Caco-2 (cell line): ENCODE measurements around the gene UBALD2. TPM values are rescaled to one million over a fixed set of nuclear protein-coding genes. Genes with fewer than 3 reads are reported as not detected.

Source experiments
- BruUV-seq: library from RNA; stranded (reverse); fragments of 400-500 nt; replicated peaks from 2 replicates; lab custom pipeline; 2021; lab: Mats Ljungman, UMichigan
- CTCF ChIA-PET: fragments of 300-600 bp; sonication (Branson Sonifier 250); formaldehyde crosslinking; loops from one replicate; lab custom pipeline; 2022; ENCODE audit warnings: antibody characterized with exemption; lab: Charles Lee
- POLR2A ChIA-PET: fragments of 300-600 bp; sonication (Branson Sonifier 250); formaldehyde crosslinking; loops from one replicate; lab custom pipeline; 2022; ENCODE audit warnings: antibody characterized with exemption; lab: Charles Lee
- DNase-seq, 2 experiments: peaks; one replicate each; pipeline versions ENCODE4 v3.0.0 to v3.0.0-alpha.2; 2020 to 2022
- H3K27me3 ChIP-seq: replicated peaks from 2 replicates; pipeline ENCODE4 v1.6.0; 2011; ENCODE audit warnings: low read length; ENCODE audit not compliant: control insufficient read depth, insufficient read depth
- H3K36me3 ChIP-seq: 2 replicates; pipeline ENCODE4 v1.5.1; 2011; ENCODE audit warnings: low read length; ENCODE audit not compliant: control insufficient read depth, insufficient read depth
- H3K4me1 ChIP-seq: fragments of 250-450 bp; sonication (Bioruptor Pico); 2 replicates; pipeline ENCODE4 v1.5.1; 2020; ENCODE audit warnings: mild to moderate bottlenecking
- H3K4me3 ChIP-seq: 2 replicates; pipeline ENCODE4 v1.5.1; 2011; ENCODE audit warnings: low read depth, mild to moderate bottlenecking, control low read depth, low read length
- H3K9me3 ChIP-seq: fragments of 250-450 bp; sonication (Bioruptor Pico); 2 replicates; pipeline ENCODE4 v1.5.1; 2020; ENCODE audit warnings: mild to moderate bottlenecking, moderate library complexity
- H3K27ac Mint-ChIP-seq: one replicate; pipeline ENCODE4 v1.8.0; 2022; ENCODE audit warnings: mixed read lengths; ENCODE audit not compliant: unreplicated experiment
- H3K27me3 Mint-ChIP-seq: one replicate; pipeline ENCODE4 v1.8.0; 2022; ENCODE audit warnings: mixed read lengths; ENCODE audit not compliant: insufficient read depth, unreplicated experiment
- H3K36me3 Mint-ChIP-seq: one replicate; pipeline ENCODE4 v1.8.0; 2022; ENCODE audit warnings: mild to moderate bottlenecking, mixed read lengths; ENCODE audit not compliant: insufficient read depth, unreplicated experiment
- H3K4me1 Mint-ChIP-seq: one replicate; pipeline ENCODE4 v1.8.0; 2022; ENCODE audit warnings: low read depth, mixed read lengths; ENCODE audit not compliant: unreplicated experiment
- H3K4me3 Mint-ChIP-seq: one replicate; pipeline ENCODE4 v1.8.0; 2022; ENCODE audit warnings: mild to moderate bottlenecking, moderate library complexity, mixed read lengths; ENCODE audit not compliant: unreplicated experiment
- H3K9me3 Mint-ChIP-seq: one replicate; pipeline ENCODE4 v1.8.0; 2022; ENCODE audit warnings: mixed read lengths; ENCODE audit not compliant: unreplicated experiment
- intact Hi-C: fragments of 100-400 bp; cut with micrococcal nuclease; formaldehyde crosslinking; loops from one replicate; pipeline ENCODE4 v1.10.0; 2022; ENCODE audit not compliant: unreplicated experiment
- total RNA-seq: library from RNA; stranded (reverse); gene quantifications from 2 replicates; pipeline ENCODE4 v1.2.3, GENCODE V29; 2022
- TF ChIP-seq, protein P1 (sequence below), 2 experiments: fragments of 200-600 bp in 1 of 2; IDR thresholded peaks; 1 replicate in 1 of 2; 2 replicates in 1 of 2; pipeline versions ENCODE4 v1.5.1 to v1.8.0; 2011 to 2022; ENCODE audit warnings: antibody characterized with exemption in 1 of 2, control low read depth in 1 of 2, inconsistent platforms in 1 of 2, low read depth in 1 of 2, low read length in 1 of 2, mild to moderate bottlenecking in 1 of 2, moderate library complexity in 1 of 2; ENCODE audit not compliant: insufficient read depth in 1 of 2, severe bottlenecking in 1 of 2, unreplicated experiment in 1 of 2

UBALD2 gene
- total RNA-seq, 1 experiment from 2014 or later, result 50.0 TPM

DNA sequence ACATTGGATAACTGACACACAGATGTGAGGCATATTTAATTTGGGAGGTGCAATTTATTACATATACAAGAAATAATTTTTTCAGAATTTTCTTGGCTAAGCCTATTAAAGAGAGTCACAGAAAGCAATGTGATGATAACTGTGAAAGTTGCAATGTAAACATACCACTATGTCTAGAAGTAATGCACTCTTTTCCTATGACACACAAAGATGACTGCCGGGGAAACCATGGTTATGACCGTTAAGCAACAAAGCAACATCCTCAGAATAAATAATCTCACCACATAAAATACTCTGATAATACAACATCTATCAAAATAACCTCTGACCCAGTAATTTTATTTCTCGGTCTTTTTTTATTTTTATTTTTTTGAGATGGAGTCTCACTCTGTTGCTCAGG is 53.4 kb downstream of the UBALD2 start:
- ChIA-PET CTCF (no interaction called here), POLR2A (no interaction called here)
- Histone ChIP-seq H3K4me1 (no peaks in the 10 kb centered on the region), H3K36me3 (no peaks in the 10 kb centered on the region), H3K27me3 (no peaks in the 10 kb centered on the region), H3K4me3 (no peak overlapping the region), H3K9me3 (no peaks in the 10 kb centered on the region)
- no peaks in the 10 kb centered on the region for H3K27me3 Mint-ChIP-seq
- no peak overlapping the region for H3K27ac Mint-ChIP-seq
- BruUV-seq, result no TSS peak
- no peaks in the 10 kb centered on the region for H3K4me1 Mint-ChIP-seq
- no peaks in the 10 kb centered on the region for H3K9me3 Mint-ChIP-seq
- DNase-seq, result no peak
- intact Hi-C loops, result no loop called here
- H3K36me3 Mint-ChIP-seq, result peaks cover 32% of the 10 kb centered on the region
- TF ChIP-seq, protein P1, sequence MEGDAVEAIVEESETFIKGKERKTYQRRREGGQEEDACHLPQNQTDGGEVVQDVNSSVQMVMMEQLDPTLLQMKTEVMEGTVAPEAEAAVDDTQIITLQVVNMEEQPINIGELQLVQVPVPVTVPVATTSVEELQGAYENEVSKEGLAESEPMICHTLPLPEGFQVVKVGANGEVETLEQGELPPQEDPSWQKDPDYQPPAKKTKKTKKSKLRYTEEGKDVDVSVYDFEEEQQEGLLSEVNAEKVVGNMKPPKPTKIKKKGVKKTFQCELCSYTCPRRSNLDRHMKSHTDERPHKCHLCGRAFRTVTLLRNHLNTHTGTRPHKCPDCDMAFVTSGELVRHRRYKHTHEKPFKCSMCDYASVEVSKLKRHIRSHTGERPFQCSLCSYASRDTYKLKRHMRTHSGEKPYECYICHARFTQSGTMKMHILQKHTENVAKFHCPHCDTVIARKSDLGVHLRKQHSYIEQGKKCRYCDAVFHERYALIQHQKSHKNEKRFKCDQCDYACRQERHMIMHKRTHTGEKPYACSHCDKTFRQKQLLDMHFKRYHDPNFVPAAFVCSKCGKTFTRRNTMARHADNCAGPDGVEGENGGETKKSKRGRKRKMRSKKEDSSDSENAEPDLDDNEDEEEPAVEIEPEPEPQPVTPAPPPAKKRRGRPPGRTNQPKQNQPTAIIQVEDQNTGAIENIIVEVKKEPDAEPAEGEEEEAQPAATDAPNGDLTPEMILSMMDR (IDR thresholded peaks at IDR 0.05; ENCODE audit: insufficient read depth in 1 of 2, low read depth in 1 of 2, low read length in 1 of 2, severe bottlenecking in 1 of 2, unreplicated experiment in 1 of 2), result no peak
- no peak overlapping the region for H3K4me3 Mint-ChIP-seq

Other genes starting within 250 kb of the UBALD2 start
- 0.16 and 0.46 TPM in 2 replicates for gene EVPL, start 238.0 kb upstream of the UBALD2 start, total RNA-seq
- gene SRP68, start 192.8 kb upstream of the UBALD2 start, total RNA-seq, result 105 and 113 TPM in 2 replicates
- gene GALR2, start 190.6 kb upstream of the UBALD2 start, total RNA-seq, result 0.50 and 0.79 TPM in 2 replicates
- 0.34 TPM in 1 of 2 replicates, not detected in the other for gene ZACN, start 186.2 kb upstream of the UBALD2 start, total RNA-seq
- 205 TPM in 2 replicates for gene EXOC7, start 161.6 kb upstream of the UBALD2 start, total RNA-seq
- 7.0 and 10.7 TPM in 2 replicates for gene FOXJ1, start 124.1 kb upstream of the UBALD2 start, total RNA-seq
- 25.9 and 29.3 TPM in 2 replicates for gene RNF157, start 24.9 kb upstream of the UBALD2 start, total RNA-seq
- 1.1 and 1.5 TPM in 2 replicates for gene QRICH2, start 42.9 kb downstream of the UBALD2 start, total RNA-seq
- 81.3 and 87.6 TPM in 2 replicates for gene PRPSAP1, start 88.6 kb downstream of the UBALD2 start, total RNA-seq
- gene SPHK1, start 119.3 kb downstream of the UBALD2 start, total RNA-seq, result 6.7 and 7.7 TPM in 2 replicates
- 37.6 and 39.2 TPM in 2 replicates for gene UBE2O, start 187.8 kb downstream of the UBALD2 start, total RNA-seq
- gene AANAT, start 202.3 kb downstream of the UBALD2 start, total RNA-seq, result not detected in 2 replicates
- gene RHBDF2, start 236.1 kb downstream of the UBALD2 start, total RNA-seq, result 33.8 and 37.2 TPM in 2 replicates